HepG2 (cell line): ENCODE data around the gene THADA. TPM values are rescaled to one million over a fixed set of nuclear protein-coding genes. Genes with fewer than 3 reads are reported as not detected.

Source experiments
- ATF7-NPFF ChIP-seq: sonication (generic); formaldehyde crosslinking; IDR thresholded peaks from 2 replicates; pipeline ENCODE4 v1.8.1; 2023; ENCODE audit warnings: mild to moderate bottlenecking, low read depth, missing genetic modification reagents, moderate library complexity
- ETV6 ChIP-seq: sonication (generic); formaldehyde crosslinking; conservative IDR thresholded peaks from 2 replicates; pipeline ENCODE4 v1.4.0; 2020; ENCODE audit warnings: missing genetic modification reagents
- NFRKB ChIP-seq: fragments of 450-650 bp; IDR thresholded peaks from 2 replicates; pipeline ENCODE4 v1.6.1; 2017
- NR2C2 ChIP-seq: sonication (generic); formaldehyde crosslinking; IDR thresholded peaks from 2 replicates; pipeline ENCODE4 v1.4.0; 2020; ENCODE audit warnings: missing genetic modification reagents, mild to moderate bottlenecking, moderate library complexity, borderline replicate concordance
- POLR2A ChIP-seq, 2 experiments: IDR thresholded peaks; 2 replicates each; pipeline ENCODE4 v1.6.1; 2011; ENCODE audit warnings: low read depth in 2 of 2, low read length in 2 of 2, mild to moderate bottlenecking in 1 of 2, moderate library complexity in 1 of 2; ENCODE audit not compliant: insufficient read depth in 1 of 2
- POLR2AphosphoS5 ChIP-seq: IDR thresholded peaks from 2 replicates; pipeline ENCODE4 v1.6.1; 2012; ENCODE audit warnings: low read depth, low read length
- SIX4 ChIP-seq: sonication (generic); formaldehyde crosslinking; IDR thresholded peaks from 2 replicates; pipeline ENCODE4 v1.4.0; 2020; ENCODE audit warnings: missing genetic modification reagents
- YEATS2 ChIP-seq: sonication (generic); formaldehyde crosslinking; IDR thresholded peaks from 2 replicates; pipeline ENCODE4 v1.4.0; 2020; ENCODE audit warnings: missing genetic modification reagents, borderline replicate concordance
- ZBTB21 ChIP-seq: sonication (generic); formaldehyde crosslinking; IDR thresholded peaks from 2 replicates; pipeline ENCODE4 v1.4.0; 2020; ENCODE audit warnings: missing genetic modification reagents
- ZFP37 ChIP-seq: sonication (generic); formaldehyde crosslinking; IDR thresholded peaks from 2 replicates; pipeline ENCODE4 v1.4.0; 2020; ENCODE audit warnings: missing genetic modification reagents, borderline replicate concordance
- ZNF121 ChIP-seq: sonication (generic); formaldehyde crosslinking; IDR thresholded peaks from 2 replicates; pipeline ENCODE4 v1.5.0; 2020; ENCODE audit warnings: mild to moderate bottlenecking, missing genetic modification reagents
- ZNF331 ChIP-seq: sonication (generic); formaldehyde crosslinking; IDR thresholded peaks from 2 replicates; pipeline ENCODE4 v1.4.0; 2020; ENCODE audit warnings: missing genetic modification reagents
- ZNF343 ChIP-seq: sonication (generic); formaldehyde crosslinking; IDR thresholded peaks from 2 replicates; pipeline ENCODE4 v1.4.0; 2020; ENCODE audit warnings: mild to moderate bottlenecking, missing genetic modification reagents
- ZNF367 ChIP-seq: sonication (generic); formaldehyde crosslinking; IDR thresholded peaks from 2 replicates; pipeline ENCODE4 v1.4.0; 2020; ENCODE audit warnings: missing genetic modification reagents, borderline replicate concordance
- ZNF451 ChIP-seq: sonication (generic); formaldehyde crosslinking; IDR thresholded peaks from 2 replicates; pipeline ENCODE4 v1.5.0; 2020; ENCODE audit warnings: mild to moderate bottlenecking, missing genetic modification reagents
- ZNF792 ChIP-seq: IDR thresholded peaks from 2 replicates; pipeline ENCODE4 v1.6.1; 2016
- polyA plus RNA-seq, 8 experiments: library from polyadenylated mRNA; depleted of rRNA in 3 of 8; stranded (reverse) in 7 of 8; unstranded in 1 of 8; fragments of >200 nt; fragmentation: Illumina TruSeq in 4 of 8; extraction: Trizol in 4 of 8; gene quantifications; 2 replicates each; pipeline versions ENCODE4 v1.2.1 to v1.2.3, GENCODE V29; 2011 to 2016; ENCODE audit warnings: low read depth in 4 of 8, missing spikeins in 1 of 8, mixed read lengths in 1 of 8; ENCODE audit not compliant: insufficient read depth in 1 of 8
- total RNA-seq, 5 experiments: library from RNA; depleted of rRNA; stranded (reverse); fragments of >200 nt; fragmentation: Illumina TruSeq; extraction: Trizol; gene quantifications; 2 replicates each; pipeline ENCODE4 v1.2.3, GENCODE V29; 2016; ENCODE audit warnings: low read depth in 1 of 5
- TF ChIP-seq, protein P1 (sequence below): sonication (generic); formaldehyde crosslinking; IDR thresholded peaks from 2 replicates; pipeline ENCODE4 v1.9.0; 2021; ENCODE audit warnings: mild to moderate bottlenecking, missing genetic modification reagents
- TF ChIP-seq, protein P2 (sequence below): sonication (generic); formaldehyde crosslinking; IDR thresholded peaks from 2 replicates; pipeline ENCODE4 v1.5.0; 2020; ENCODE audit warnings: mild to moderate bottlenecking, missing genetic modification reagents, borderline replicate concordance
- TF ChIP-seq, protein P3 (sequence below): sonication (generic); formaldehyde crosslinking; IDR thresholded peaks from 2 replicates; pipeline ENCODE4 v1.4.0; 2020; ENCODE audit warnings: mild to moderate bottlenecking, missing genetic modification reagents
- TF ChIP-seq, protein P4 (sequence below): sonication (generic); formaldehyde crosslinking; IDR thresholded peaks from 2 replicates; pipeline ENCODE4 v1.4.0; 2020; ENCODE audit warnings: mild to moderate bottlenecking, missing genetic modification reagents

The THADA gene
- total and polyA plus RNA-seq, 2 of the 13 experiments (the other 11 are each of a cell fraction or from before 2014, with no cell fraction given) = 12.7 to 21.7 TPM

DNA sequence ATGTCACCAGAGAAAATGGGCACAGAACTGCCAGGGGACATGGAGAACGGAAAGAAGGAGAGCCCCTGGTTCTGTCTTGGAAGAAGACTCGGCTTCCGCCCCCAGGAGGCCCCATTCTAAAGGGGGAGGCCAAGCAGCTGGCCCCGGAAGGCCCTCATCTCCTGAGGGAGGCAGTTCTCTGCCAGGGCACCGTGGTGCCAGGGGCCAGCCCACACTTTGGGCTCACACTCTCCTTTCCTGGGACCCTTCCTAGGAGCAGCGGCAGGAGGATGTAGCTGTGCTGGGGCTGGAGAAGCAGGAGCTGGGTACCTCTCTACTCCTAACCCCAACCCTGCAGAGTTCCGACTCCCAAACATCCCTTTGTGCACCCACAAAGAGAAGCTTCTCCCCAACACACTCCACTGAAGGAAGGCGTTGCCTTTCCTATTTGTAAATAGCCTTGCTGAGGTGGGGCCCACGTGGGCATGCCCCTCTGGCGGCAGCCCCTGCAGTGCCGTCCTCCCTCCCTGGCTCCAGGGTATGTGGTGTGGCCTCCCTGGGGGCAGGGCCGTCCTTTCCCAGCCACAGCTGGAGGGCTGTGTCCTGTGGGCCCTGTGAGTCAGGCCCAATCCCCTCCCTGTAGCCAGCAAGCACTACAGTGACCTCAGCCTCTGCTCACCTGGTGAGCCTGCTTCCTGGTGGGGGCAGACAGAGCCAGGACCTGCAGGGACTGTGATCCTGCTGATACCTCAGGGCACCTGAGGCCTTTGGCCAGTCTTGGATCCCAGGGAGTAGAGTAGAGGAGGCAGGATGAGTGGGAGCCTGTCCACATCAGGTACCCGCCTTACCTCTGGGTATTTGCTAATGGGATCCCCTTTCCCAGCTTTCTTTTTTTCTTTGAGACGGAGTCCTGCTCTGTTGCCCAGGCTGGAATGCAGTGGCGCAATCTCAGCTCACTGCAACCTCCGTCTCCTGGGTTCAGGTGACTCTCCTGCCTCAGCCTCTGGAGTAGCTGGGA lies 396.0 kb downstream of the THADA start (continued):
- TF ChIP-seq, protein P1, sequence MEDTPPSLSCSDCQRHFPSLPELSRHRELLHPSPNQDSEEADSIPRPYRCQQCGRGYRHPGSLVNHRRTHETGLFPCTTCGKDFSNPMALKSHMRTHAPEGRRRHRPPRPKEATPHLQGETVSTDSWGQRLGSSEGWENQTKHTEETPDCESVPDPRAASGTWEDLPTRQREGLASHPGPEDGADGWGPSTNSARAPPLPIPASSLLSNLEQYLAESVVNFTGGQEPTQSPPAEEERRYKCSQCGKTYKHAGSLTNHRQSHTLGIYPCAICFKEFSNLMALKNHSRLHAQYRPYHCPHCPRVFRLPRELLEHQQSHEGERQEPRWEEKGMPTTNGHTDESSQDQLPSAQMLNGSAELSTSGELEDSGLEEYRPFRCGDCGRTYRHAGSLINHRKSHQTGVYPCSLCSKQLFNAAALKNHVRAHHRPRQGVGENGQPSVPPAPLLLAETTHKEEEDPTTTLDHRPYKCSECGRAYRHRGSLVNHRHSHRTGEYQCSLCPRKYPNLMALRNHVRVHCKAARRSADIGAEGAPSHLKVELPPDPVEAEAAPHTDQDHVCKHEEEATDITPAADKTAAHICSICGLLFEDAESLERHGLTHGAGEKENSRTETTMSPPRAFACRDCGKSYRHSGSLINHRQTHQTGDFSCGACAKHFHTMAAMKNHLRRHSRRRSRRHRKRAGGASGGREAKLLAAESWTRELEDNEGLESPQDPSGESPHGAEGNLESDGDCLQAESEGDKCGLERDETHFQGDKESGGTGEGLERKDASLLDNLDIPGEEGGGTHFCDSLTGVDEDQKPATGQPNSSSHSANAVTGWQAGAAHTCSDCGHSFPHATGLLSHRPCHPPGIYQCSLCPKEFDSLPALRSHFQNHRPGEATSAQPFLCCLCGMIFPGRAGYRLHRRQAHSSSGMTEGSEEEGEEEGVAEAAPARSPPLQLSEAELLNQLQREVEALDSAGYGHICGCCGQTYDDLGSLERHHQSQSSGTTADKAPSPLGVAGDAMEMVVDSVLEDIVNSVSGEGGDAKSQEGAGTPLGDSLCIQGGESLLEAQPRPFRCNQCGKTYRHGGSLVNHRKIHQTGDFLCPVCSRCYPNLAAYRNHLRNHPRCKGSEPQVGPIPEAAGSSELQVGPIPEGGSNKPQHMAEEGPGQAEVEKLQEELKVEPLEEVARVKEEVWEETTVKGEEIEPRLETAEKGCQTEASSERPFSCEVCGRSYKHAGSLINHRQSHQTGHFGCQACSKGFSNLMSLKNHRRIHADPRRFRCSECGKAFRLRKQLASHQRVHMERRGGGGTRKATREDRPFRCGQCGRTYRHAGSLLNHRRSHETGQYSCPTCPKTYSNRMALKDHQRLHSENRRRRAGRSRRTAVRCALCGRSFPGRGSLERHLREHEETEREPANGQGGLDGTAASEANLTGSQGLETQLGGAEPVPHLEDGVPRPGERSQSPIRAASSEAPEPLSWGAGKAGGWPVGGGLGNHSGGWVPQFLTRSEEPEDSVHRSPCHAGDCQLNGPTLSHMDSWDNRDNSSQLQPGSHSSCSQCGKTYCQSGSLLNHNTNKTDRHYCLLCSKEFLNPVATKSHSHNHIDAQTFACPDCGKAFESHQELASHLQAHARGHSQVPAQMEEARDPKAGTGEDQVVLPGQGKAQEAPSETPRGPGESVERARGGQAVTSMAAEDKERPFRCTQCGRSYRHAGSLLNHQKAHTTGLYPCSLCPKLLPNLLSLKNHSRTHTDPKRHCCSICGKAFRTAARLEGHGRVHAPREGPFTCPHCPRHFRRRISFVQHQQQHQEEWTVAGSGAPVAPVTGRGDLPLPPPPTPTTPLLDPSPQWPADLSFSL = peak; percentile 59; the same call in 1 of the 2 replicates
- TF ChIP-seq ZNF451 (CRISPR knock-in tag) = 0 out of 2 replicates have a peak, but pooled peaks have one; percentile 34
- TF ChIP-seq POLR2A (IDR thresholded peaks at IDR 0.05; ENCODE audit: insufficient read depth in 1 of 2, low read depth in 2 of 2, low read length in 2 of 2) = peak in 1 of 2 experiments; percentile 35; a peak in 1 of 4 replicates
- peak; percentile 91 for TF ChIP-seq ZNF792 (CRISPR knock-in tag)
- TF ChIP-seq ETV6 (CRISPR knock-in tag) = peak; percentile 57; the same call in 1 of the 2 replicates
- TF ChIP-seq POLR2AphosphoS5 = peak; percentile 58; the same call in 1 of the 2 replicates
- TF ChIP-seq, protein P2, sequence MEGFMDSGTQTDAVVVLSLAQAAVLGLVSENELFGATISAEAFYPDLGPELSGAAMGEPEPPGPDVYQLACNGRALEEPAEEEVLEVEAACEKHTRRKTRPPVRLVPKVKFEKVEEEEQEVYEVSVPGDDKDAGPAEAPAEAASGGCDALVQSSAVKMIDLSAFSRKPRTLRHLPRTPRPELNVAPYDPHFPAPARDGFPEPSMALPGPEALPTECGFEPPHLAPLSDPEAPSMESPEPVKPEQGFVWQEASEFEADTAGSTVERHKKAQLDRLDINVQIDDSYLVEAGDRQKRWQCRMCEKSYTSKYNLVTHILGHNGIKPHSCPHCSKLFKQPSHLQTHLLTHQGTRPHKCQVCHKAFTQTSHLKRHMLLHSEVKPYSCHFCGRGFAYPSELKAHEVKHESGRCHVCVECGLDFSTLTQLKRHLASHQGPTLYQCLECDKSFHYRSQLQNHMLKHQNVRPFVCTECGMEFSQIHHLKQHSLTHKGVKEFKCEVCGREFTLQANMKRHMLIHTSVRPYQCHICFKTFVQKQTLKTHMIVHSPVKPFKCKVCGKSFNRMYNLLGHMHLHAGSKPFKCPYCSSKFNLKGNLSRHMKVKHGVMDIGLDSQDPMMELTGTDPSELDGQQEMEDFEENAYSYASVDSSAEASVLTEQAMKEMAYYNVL (CRISPR knock-in tag) = 0 out of 2 replicates have a peak, but pooled peaks have one; percentile 30
- TF ChIP-seq SIX4 (CRISPR knock-in tag) = 0 out of 2 replicates have a peak, but pooled peaks have one; percentile 39
- TF ChIP-seq, protein P3, sequence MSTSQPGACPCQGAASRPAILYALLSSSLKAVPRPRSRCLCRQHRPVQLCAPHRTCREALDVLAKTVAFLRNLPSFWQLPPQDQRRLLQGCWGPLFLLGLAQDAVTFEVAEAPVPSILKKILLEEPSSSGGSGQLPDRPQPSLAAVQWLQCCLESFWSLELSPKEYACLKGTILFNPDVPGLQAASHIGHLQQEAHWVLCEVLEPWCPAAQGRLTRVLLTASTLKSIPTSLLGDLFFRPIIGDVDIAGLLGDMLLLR (CRISPR knock-in tag) = 0 out of 2 replicates have a peak, but pooled peaks have one; percentile 47
- 0 out of 2 replicates have a peak, but pooled peaks have one; percentile 13 for TF ChIP-seq ZBTB21
- no peak for TF ChIP-seq NFRKB
- TF ChIP-seq YEATS2 (CRISPR knock-in tag) = peak; percentile 68; the same call in 1 of the 2 replicates
- TF ChIP-seq ZFP37 = no peak
- TF ChIP-seq ZNF367 (CRISPR knock-in tag) = no peak
- TF ChIP-seq NR2C2 = peak; percentile 60
- TF ChIP-seq, protein P4, sequence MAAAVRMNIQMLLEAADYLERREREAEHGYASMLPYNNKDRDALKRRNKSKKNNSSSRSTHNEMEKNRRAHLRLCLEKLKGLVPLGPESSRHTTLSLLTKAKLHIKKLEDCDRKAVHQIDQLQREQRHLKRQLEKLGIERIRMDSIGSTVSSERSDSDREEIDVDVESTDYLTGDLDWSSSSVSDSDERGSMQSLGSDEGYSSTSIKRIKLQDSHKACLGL (CRISPR knock-in tag) = no peak
- TF ChIP-seq ATF7-NPFF (CRISPR knock-in tag) = no peak
- peak; percentile 98 for TF ChIP-seq ZNF121
- peak; percentile 63; the same call in 1 of the 2 replicates for TF ChIP-seq ZNF331 (CRISPR knock-in tag)
- TF ChIP-seq ZNF343 (CRISPR knock-in tag) = peak; percentile 70; the same call in 1 of the 2 replicates
